ENCODE results near the gene GPRC5C. TPM values are rescaled to one million over a fixed set of nuclear protein-coding genes. Genes with fewer than 3 reads are reported as not detected.

GPRC5C gene
- polyA plus RNA-seq, 1 donor from 2014 or later, result 12.8 TPM

- Histone ChIP-seq H3K79me2 (replicated peaks; ENCODE audit: insufficient read depth, low read length) (no peaks in the 10 kb centered on the region), H3K9ac (ENCODE audit: low read length) (no peak overlapping the region), H4K20me1 (ENCODE audit: insufficient read depth) (no peaks in the 10 kb centered on the region), H3F3A (ENCODE audit: insufficient read depth, low read length, poor library complexity, severe bottlenecking) (no peaks in the 10 kb centered on the region), H3K4me3 (ENCODE audit: low read length) (no peak overlapping the region), H3K27ac (ENCODE audit: low read length) (no peak overlapping the region), H3K9me3 (ENCODE audit: low read length) (no peaks in the 10 kb centered on the region), H3K9me2 (ENCODE audit: insufficient read depth, low read length) (no peaks in the 10 kb centered on the region), H3K36me3 (ENCODE audit: insufficient read depth, low read length) (no peaks in the 10 kb centered on the region), H2AFZ (ENCODE audit: low read depth, low read length) (no peak overlapping the region), H3K27me3 (ENCODE audit: insufficient read depth, low read depth, low read length) (no peaks in the 10 kb centered on the region), H3K4me2 (ENCODE audit: low read length) (no peak overlapping the region)
- TF ChIP-seq EZH2 (IDR thresholded peaks at IDR 0.05; ENCODE audit: borderline replicate concordance, insufficient read depth, low read length, poor library complexity, severe bottlenecking) (no peak), EP300 (conservative IDR thresholded peaks at IDR 0.05; ENCODE audit: poor library complexity, severe bottlenecking) (no peak), POLR2AphosphoS5 (IDR thresholded peaks at IDR 0.05) (no peak), SMC3 (conservative IDR thresholded peaks at IDR 0.05; ENCODE audit: poor library complexity) (no peak), CTCF (IDR thresholded peaks at IDR 0.05; ENCODE audit: poor library complexity, severe bottlenecking) (no peak), REST (IDR thresholded peaks at IDR 0.05; ENCODE audit: borderline replicate concordance) (no peak), RAD21 (conservative IDR thresholded peaks at IDR 0.05) (no peak), MXI1 (conservative IDR thresholded peaks at IDR 0.05; ENCODE audit: poor library complexity, severe bottlenecking) (no peak), TAF1 (IDR thresholded peaks at IDR 0.05; ENCODE audit: low read depth) (no peak)
Measured at GRCh38 chr17:74474043-74474792, 42.3 kb downstream of the GPRC5C start.

GRCh38 chr17:74475189-74475588, 43.3 kb downstream of the GPRC5C start:
- TF ChIP-seq MXI1 (conservative IDR thresholded peaks at IDR 0.05; ENCODE audit: poor library complexity, severe bottlenecking) (no peak), RAD21 (conservative IDR thresholded peaks at IDR 0.05) (no peak), REST (IDR thresholded peaks at IDR 0.05; ENCODE audit: borderline replicate concordance) (no peak), POLR2AphosphoS5 (IDR thresholded peaks at IDR 0.05) (no peak), EZH2 (IDR thresholded peaks at IDR 0.05; ENCODE audit: borderline replicate concordance, insufficient read depth, low read length, poor library complexity, severe bottlenecking) (no peak), CTCF (IDR thresholded peaks at IDR 0.05; ENCODE audit: poor library complexity, severe bottlenecking) (no peak), SMC3 (conservative IDR thresholded peaks at IDR 0.05; ENCODE audit: poor library complexity) (no peak), TAF1 (IDR thresholded peaks at IDR 0.05; ENCODE audit: low read depth) (no peak), EP300 (conservative IDR thresholded peaks at IDR 0.05; ENCODE audit: poor library complexity, severe bottlenecking) (no peak)
- Histone ChIP-seq H3K27ac (ENCODE audit: low read length) (no peak overlapping the region), H3K4me3 (ENCODE audit: low read length) (no peak overlapping the region), H3K9me3 (ENCODE audit: low read length) (no peaks in the 10 kb centered on the region), H3K4me2 (ENCODE audit: low read length) (no peak overlapping the region), H3K36me3 (ENCODE audit: insufficient read depth, low read length) (no peaks in the 10 kb centered on the region), H4K20me1 (ENCODE audit: insufficient read depth) (no peaks in the 10 kb centered on the region), H3K9me2 (ENCODE audit: insufficient read depth, low read length) (no peaks in the 10 kb centered on the region), H3K9ac (ENCODE audit: low read length) (no peak overlapping the region), H2AFZ (ENCODE audit: low read depth, low read length) (no peak overlapping the region), H3K27me3 (ENCODE audit: insufficient read depth, low read depth, low read length) (no peaks in the 10 kb centered on the region), H3K79me2 (replicated peaks; ENCODE audit: insufficient read depth, low read length) (no peaks in the 10 kb centered on the region), H3F3A (ENCODE audit: insufficient read depth, low read length, poor library complexity, severe bottlenecking) (no peaks in the 10 kb centered on the region)

Measured in neural cell (in vitro differentiated cells).